H9 (cell line): ENCODE data around the gene MRPL52. TPM values are rescaled to one million over a fixed set of nuclear protein-coding genes. Genes with fewer than 3 reads are reported as not detected.

ENCODE experiments used
- DNase-seq: peaks from one replicate; pipeline ENCODE4 v3.0.0-alpha.2; 2017
- H2AFZ ChIP-seq: one replicate; pipeline ENCODE4 v1.6.1; 2013; ENCODE audit warnings: mild to moderate bottlenecking, low read length, control low read depth, moderate library complexity
- H2AK5ac ChIP-seq: 2 replicates; pipeline ENCODE4 v1.6.1; 2013; ENCODE audit warnings: low read length, control low read depth, mixed read lengths; ENCODE audit not compliant: insufficient read length
- H2BK120ac ChIP-seq: one replicate; pipeline ENCODE4 v1.6.1; 2013; ENCODE audit warnings: low read depth, mild to moderate bottlenecking, low read length, control low read depth, inconsistent platforms; ENCODE audit not compliant: poor library complexity, severe bottlenecking
- H2BK12ac ChIP-seq: 2 replicates; pipeline ENCODE4 v1.6.1; 2013; ENCODE audit warnings: low read length, control low read depth, mixed read lengths, low read depth; ENCODE audit not compliant: insufficient read length
- H2BK15ac ChIP-seq: 2 replicates; pipeline ENCODE4 v1.6.1; 2013; ENCODE audit warnings: low read depth, low read length, control low read depth
- H2BK20ac ChIP-seq: one replicate; pipeline ENCODE4 v1.6.1; 2013; ENCODE audit warnings: low read depth, mild to moderate bottlenecking, low read length, control low read depth, inconsistent platforms; ENCODE audit not compliant: poor library complexity, severe bottlenecking
- H2BK5ac ChIP-seq: 2 replicates; pipeline ENCODE4 v1.6.1; 2013; ENCODE audit warnings: low read length, control low read depth, mixed read lengths; ENCODE audit not compliant: insufficient read length
- H3K14ac ChIP-seq: 2 replicates; pipeline ENCODE4 v1.6.1; 2013; ENCODE audit warnings: low read length, control low read depth; ENCODE audit not compliant: insufficient read depth
- H3K18ac ChIP-seq: 2 replicates; pipeline ENCODE4 v1.6.1; 2013; ENCODE audit warnings: low read depth, mild to moderate bottlenecking, mixed read lengths, low read length, control low read depth; ENCODE audit not compliant: insufficient read length
- H3K23ac ChIP-seq: 2 replicates; pipeline ENCODE4 v1.6.1; 2013; ENCODE audit warnings: low read length, control low read depth, mixed read lengths, low read depth; ENCODE audit not compliant: insufficient read length
- H3K23me2 ChIP-seq: 2 replicates; pipeline ENCODE4 v1.6.1; 2013; ENCODE audit warnings: low read depth, mild to moderate bottlenecking, mixed read lengths, low read length, control low read depth; ENCODE audit not compliant: insufficient read length, poor library complexity, severe bottlenecking
- H3K27ac ChIP-seq: 2 replicates; pipeline ENCODE4 v1.5.1; 2013; ENCODE audit warnings: low read length, control low read depth, mixed read lengths, low read depth; ENCODE audit not compliant: insufficient read length
- H3K27me3 ChIP-seq: 2 replicates; pipeline ENCODE4 v1.6.1; 2013; ENCODE audit warnings: low read length, control low read depth, inconsistent platforms; ENCODE audit not compliant: insufficient read depth
- H3K4ac ChIP-seq: 2 replicates; pipeline ENCODE4 v1.6.1; 2013; ENCODE audit warnings: low read depth, mild to moderate bottlenecking, control low read depth, inconsistent platforms, low read length, moderate library complexity
- H3K4me1 ChIP-seq: 2 replicates; pipeline ENCODE4 v1.6.1; 2013; ENCODE audit warnings: low read length, control low read depth, inconsistent platforms; ENCODE audit not compliant: insufficient read depth
- H3K4me2 ChIP-seq: 2 replicates; pipeline ENCODE4 v1.6.1; 2013; ENCODE audit warnings: low read length, control low read depth, mixed read lengths; ENCODE audit not compliant: insufficient read length, insufficient read depth
- H3K56ac ChIP-seq: 2 replicates; pipeline ENCODE4 v1.6.1; 2013; ENCODE audit warnings: low read depth, mild to moderate bottlenecking, mixed read lengths, low read length, control low read depth; ENCODE audit not compliant: insufficient read length
- H3K79me1 ChIP-seq: 2 replicates; pipeline ENCODE4 v1.6.1; 2013; ENCODE audit warnings: low read depth, mild to moderate bottlenecking, moderate library complexity, low read length, control low read depth, inconsistent platforms; ENCODE audit not compliant: insufficient read depth, poor library complexity, severe bottlenecking
- H3K79me2 ChIP-seq: 2 replicates; pipeline ENCODE4 v1.6.1; 2013; ENCODE audit warnings: low read length, control low read depth, inconsistent platforms; ENCODE audit not compliant: insufficient read depth
- H3K9ac ChIP-seq: 2 replicates; pipeline ENCODE4 v1.6.1; 2013; ENCODE audit warnings: low read length, control low read depth, mixed read lengths; ENCODE audit not compliant: insufficient read length; ENCODE audit errors: extremely low read depth
- H3K9me3 ChIP-seq: one replicate; pipeline ENCODE4 v1.6.1; 2013; ENCODE audit warnings: low read depth, low read length, inconsistent platforms; ENCODE audit not compliant: control insufficient read depth
- H3T11ph ChIP-seq: one replicate; pipeline ENCODE4 v1.6.1; 2013; ENCODE audit warnings: mild to moderate bottlenecking, low read length, control low read depth, inconsistent platforms
- H4K20me1 ChIP-seq: one replicate; pipeline ENCODE4 v1.6.1; 2013; ENCODE audit not compliant: control insufficient read depth, insufficient read length, insufficient read depth
- H4K5ac ChIP-seq: 2 replicates; pipeline ENCODE4 v1.6.1; 2013; ENCODE audit warnings: low read depth, mild to moderate bottlenecking, mixed read lengths, low read length, control low read depth; ENCODE audit not compliant: insufficient read length
- H4K8ac ChIP-seq: replicated peaks from 2 replicates; pipeline ENCODE4 v1.6.1; 2013; ENCODE audit warnings: low read length, control low read depth, mixed read lengths, low read depth; ENCODE audit not compliant: insufficient read length
- H4K91ac ChIP-seq: 2 replicates; pipeline ENCODE4 v1.6.1; 2013; ENCODE audit warnings: low read depth, mild to moderate bottlenecking, moderate library complexity, mixed read lengths, low read length, control low read depth; ENCODE audit not compliant: insufficient read length
- H3K27ac Mint-ChIP-seq, 3 experiments: 2 replicates in 2 of 3; 3 replicates in 1 of 3; pipeline ENCODE4 v1.8.0; 2020 to 2021; ENCODE audit warnings: mixed read lengths in 3 of 3, mild to moderate bottlenecking in 1 of 3, moderate library complexity in 1 of 3
- H3K27me3 Mint-ChIP-seq: 2 replicates; pipeline ENCODE4 v1.8.0; 2021; ENCODE audit warnings: low read depth, mild to moderate bottlenecking, moderate library complexity, mixed read lengths
- H3K36me3 Mint-ChIP-seq, 3 experiments: 2 replicates in 2 of 3; 3 replicates in 1 of 3; pipeline ENCODE4 v1.8.0; 2020 to 2021; ENCODE audit warnings: low read depth in 3 of 3, mixed read lengths in 3 of 3; ENCODE audit not compliant: insufficient read depth in 1 of 3
- H3K4me1 Mint-ChIP-seq, 2 experiments: 2 replicates each; pipeline ENCODE4 v1.8.0; 2020; ENCODE audit warnings: mixed read lengths in 2 of 2
- H3K4me3 Mint-ChIP-seq, 2 experiments: 2 replicates in 1 of 2; 3 replicates in 1 of 2; pipeline ENCODE4 v1.8.0; 2020 to 2021; ENCODE audit warnings: mild to moderate bottlenecking in 2 of 2, mixed read lengths in 2 of 2, moderate library complexity in 1 of 2
- H3K9me3 Mint-ChIP-seq, 2 experiments: 2 replicates in 1 of 2; 3 replicates in 1 of 2; pipeline ENCODE4 v1.8.0; 2020; ENCODE audit warnings: mild to moderate bottlenecking in 2 of 2, mixed read lengths in 2 of 2, moderate library complexity in 1 of 2
- CTCF ChIP-seq: fragments of 200-600 bp; sonication (generic); conservative IDR thresholded peaks from 3 replicates; pipeline ENCODE4 v1.8.0; 2021; ENCODE audit warnings: antibody characterized with exemption, mild to moderate bottlenecking
- WGBS: extraction: QIAGEN DNeasy Blood & Tissue Kit; methylation state at CpG from one replicate; pipeline ENCODE4 v1.1.7; 2013; ENCODE audit warnings: missing lambda C conversion rate, low lambda C conversion rate, mixed read lengths; ENCODE audit not compliant: insufficient read length; ENCODE audit errors: extremely low coverage; 5-methylcytosine and 5-hydroxymethylcytosine counted together
- total RNA-seq: library from RNA; stranded (reverse); gene quantifications from 2 replicates; pipeline ENCODE4 v1.2.1, GENCODE V29; 2021

MRPL52 gene
- total RNA-seq, 1 experiment from 2014 or later, result 190 TPM

GRCh38 chr14:22812744-22813143, 16.9 kb upstream of the MRPL52 start:
- no peak overlapping the region for H3K4me3 Mint-ChIP-seq
- DNase-seq, result peak; percentile 66

More at GRCh38 chr14:22812744-22813143, 16.9 kb upstream of the MRPL52 start:
- Histone ChIP-seq H3K4me1 (peaks cover 11% of the 10 kb centered on the region; the same call in 1 of the 2 replicates), H3K79me2 (no peaks in the 10 kb centered on the region), H3K9ac (no peak overlapping the region), H2BK15ac (no peak overlapping the region), H3T11ph (no peak overlapping the region), H3K56ac (no peak overlapping the region), H3K27me3 (no peaks in the 10 kb centered on the region), H4K5ac (no peak overlapping the region), H3K23me2 (no peaks in the 10 kb centered on the region), H3K23ac (no peak overlapping the region), H2BK12ac (no peak overlapping the region), H3K14ac (no peak overlapping the region; the same call in 1 of the 2 replicates), H3K18ac (no peak overlapping the region), H2BK5ac (no peak overlapping the region), H4K8ac (no peak overlapping the region), H2AFZ (no peak overlapping the region), H2BK20ac (no peak overlapping the region), H2AK5ac (no peak overlapping the region), H4K91ac (no peak overlapping the region), H3K79me1 (no peaks in the 10 kb centered on the region), H3K4ac (no peak overlapping the region), H2BK120ac (no peak overlapping the region), H4K20me1 (no peaks in the 10 kb centered on the region), H3K27ac (no peak overlapping the region), H3K9me3 (no peaks in the 10 kb centered on the region), H3K4me2 (no peak overlapping the region)
- peak; percentile 48 for TF ChIP-seq CTCF
- Mint-ChIP-seq H3K36me3 (no peaks in the 10 kb centered on the region), H3K4me1 (peaks cover 24 to 29% of the 10 kb centered on the region in 2 experiments), H3K9me3 (no peaks in the 10 kb centered on the region), H3K27ac (no peak overlapping the region; a peak in 1 of 7 replicates), H3K27me3 (no peaks in the 10 kb centered on the region)
- no CpG with 5 or more reads among the region's 4 CpGs for WGBS
